IPS-NIHi11 (cell line): ENCODE data around the gene NEDD8.
A peak's percentile ranks its signal among the peaks of the same experiment; 100 is the strongest.

ENCODE experiments used
- DNase-seq: peaks from one replicate; pipeline ENCODE4 v3.0.0; 2012; ENCODE audit warnings: mixed read lengths, low spot score

Gene NEDD8

GRCh38 chr14:24263848-24264247 is 31.7 kb upstream of the NEDD8 start:
- no peak for DNase-seq

GRCh38 chr14:24262821-24263733 is 30.9 kb upstream of the NEDD8 start, which contains the start of gene TGM1:
TSS of gene TGM1 (minus strand) at chr14:24263177. CDS start at chr14:24262352, 825 bp downstream.
- peak; percentile 66 for DNase-seq

- no peak for DNase-seq
Observed at GRCh38 chr14:24261969-24262327, 29.8 kb upstream of the NEDD8 start.

- DNase-seq = no peak
Observed at GRCh38 chr14:24261256-24261968, 29.2 kb upstream of the NEDD8 start.

GRCh38 chr14:24260780-24261157 is 28.6 kb upstream of the NEDD8 start:
- DNase-seq = no peak

GRCh38 chr14:24260026-24260779 is 28.0 kb upstream of the NEDD8 start:
- DNase-seq = no peak

- DNase-seq = peak; percentile 42
Observed at GRCh38 chr14:24259282-24260025, 27.3 kb upstream of the NEDD8 start.

GRCh38 chr14:24258548-24259265 is 26.5 kb upstream of the NEDD8 start:
- DNase-seq = no peak

- DNase-seq = no peak
Observed at GRCh38 chr14:24258119-24258518, 26.0 kb upstream of the NEDD8 start.

GRCh38 chr14:24256960-24257359 is 24.8 kb upstream of the NEDD8 start:
- DNase-seq = no peak

- no peak for DNase-seq
Observed at GRCh38 chr14:24255931-24256711, 24.0 kb upstream of the NEDD8 start.

- DNase-seq = no peak
Observed at GRCh38 chr14:24255438-24255837, 23.3 kb upstream of the NEDD8 start.

- no peak for DNase-seq
Observed at GRCh38 chr14:24254630-24255392, 22.6 kb upstream of the NEDD8 start.

- DNase-seq = no peak
Observed at GRCh38 chr14:24253936-24254335, 21.8 kb upstream of the NEDD8 start.

GRCh38 chr14:24252289-24253124 is 20.3 kb upstream of the NEDD8 start:
- DNase-seq = no peak

GRCh38 chr14:24251880-24252288 is 19.7 kb upstream of the NEDD8 start:
- DNase-seq = no peak

- no peak for DNase-seq
Observed at GRCh38 chr14:24250354-24250753, 18.2 kb upstream of the NEDD8 start.

GRCh38 chr14:24249230-24250021 is 17.3 kb upstream of the NEDD8 start:
- no peak for DNase-seq
